ENCODE results near the gene MARCHF6.

Gene MARCHF6

GRCh38 chr5:10351919-10352318 lies 1.6 kb upstream of the MARCHF6 start:
- DNase-seq (ENCODE audit: low read depth) = no peak
- in situ Hi-C loops (cut with HindIII; ENCODE audit: low sequenced_read_pairs) = no loop called here
- TF ChIP-seq CTCF (IDR thresholded peaks at IDR 0.05; ENCODE audit: low read depth, low read length, missing control alignments) = no peak
- peak overlapping the region; percentile 86 for H3K4me3 ChIP-seq (ENCODE audit: low read depth, low read length)

DNA sequence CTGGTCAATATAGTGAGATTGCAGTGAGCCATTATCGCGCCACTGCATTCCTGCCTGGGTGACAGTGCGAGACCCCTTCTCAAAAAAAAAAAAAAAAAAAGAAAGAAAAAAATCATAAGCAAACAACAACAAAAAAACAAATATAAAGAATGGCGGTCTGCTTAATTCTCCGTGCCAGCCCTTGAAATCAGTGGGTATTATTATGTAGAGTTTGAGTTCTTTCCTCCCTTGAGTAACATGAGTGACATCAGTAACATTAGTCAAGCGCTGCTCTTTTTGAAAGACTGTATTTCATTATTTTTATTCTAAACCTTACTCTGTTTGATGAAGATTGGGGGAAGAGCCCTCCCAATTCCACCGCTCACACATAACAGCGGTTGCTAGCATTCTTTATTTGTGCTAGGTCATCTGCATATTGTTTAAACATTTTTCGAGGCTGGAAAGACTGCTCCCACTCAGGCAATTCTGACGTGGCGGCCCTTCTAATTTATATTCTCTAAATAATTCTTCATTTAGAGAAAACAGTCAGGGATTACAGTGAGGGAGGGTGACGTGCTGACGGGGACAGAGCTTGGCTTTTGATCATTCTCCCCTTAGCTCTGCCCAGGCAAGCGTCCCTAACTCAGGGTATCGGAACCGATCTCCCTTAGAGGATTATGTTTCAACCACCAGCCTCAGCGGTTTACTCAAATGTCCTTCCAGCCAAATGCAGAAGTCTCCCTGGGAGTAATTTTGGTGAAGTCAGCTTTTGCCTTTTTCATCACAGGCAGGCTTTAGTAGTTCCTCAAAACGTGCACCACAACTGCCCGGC lies 860 bp upstream of the MARCHF6 start:
- H3K4me3 ChIP-seq (ENCODE audit: low read depth, low read length) = peak overlapping the region; percentile 86
- no peak for DNase-seq (ENCODE audit: low read depth)
- no peak for TF ChIP-seq CTCF (IDR thresholded peaks at IDR 0.05; ENCODE audit: low read depth, low read length, missing control alignments)
- in situ Hi-C loops (cut with HindIII; ENCODE audit: low sequenced_read_pairs) = no loop called here

- peak overlapping the region; percentile 86 for H3K4me3 ChIP-seq (ENCODE audit: low read depth, low read length)
- no peak for TF ChIP-seq CTCF (IDR thresholded peaks at IDR 0.05; ENCODE audit: low read depth, low read length, missing control alignments)
- in situ Hi-C loops (cut with HindIII; ENCODE audit: low sequenced_read_pairs) = no loop called here
- DNase-seq (ENCODE audit: low read depth) = no peak
These were observed 765 bp downstream of the MARCHF6 start for GRCh38 chr5:10354048-10354872.

DNA sequence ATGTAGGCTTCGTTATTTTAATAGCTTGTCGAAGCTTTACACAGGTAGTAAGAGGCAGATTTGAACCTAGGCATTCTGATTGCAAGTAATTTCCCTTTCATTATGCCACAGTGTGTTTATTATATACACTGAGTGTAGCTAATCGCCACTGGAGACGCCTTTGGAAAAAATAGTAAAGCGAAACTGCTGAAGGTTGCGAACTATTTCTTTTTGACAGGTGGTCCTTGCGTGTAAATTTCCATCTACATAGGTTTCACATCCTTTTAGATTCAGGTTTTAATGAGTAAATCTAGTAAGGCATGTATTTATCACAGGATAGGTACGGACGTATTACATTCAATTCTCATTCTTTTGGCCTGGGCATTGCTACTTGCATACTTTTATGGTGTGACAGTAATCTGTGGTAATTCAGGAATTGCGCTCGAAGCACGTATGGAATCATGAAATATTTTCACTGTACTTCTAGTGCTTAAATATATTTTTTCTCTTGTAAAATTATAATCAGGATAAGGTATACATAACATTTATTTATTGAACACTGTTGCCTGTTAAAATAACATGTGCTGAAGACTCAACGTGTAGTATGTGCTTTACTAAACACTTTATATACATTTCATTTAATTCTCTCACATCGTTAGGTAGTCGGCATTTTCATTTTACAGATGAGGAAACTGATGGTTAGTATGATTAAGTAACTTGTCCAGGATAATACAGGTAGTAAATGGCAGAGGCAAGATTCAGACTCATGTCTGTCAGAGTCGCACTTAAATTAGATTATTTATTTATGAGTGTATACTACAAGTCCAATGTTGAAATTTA lies 1.8 kb downstream of the MARCHF6 start:
- H3K4me3 ChIP-seq (ENCODE audit: low read depth, low read length) = peak overlapping the region; percentile 86
- no peak for DNase-seq (ENCODE audit: low read depth)
- no peak for TF ChIP-seq CTCF (IDR thresholded peaks at IDR 0.05; ENCODE audit: low read depth, low read length, missing control alignments)
- in situ Hi-C loops (cut with HindIII; ENCODE audit: low sequenced_read_pairs) = no loop called here

GRCh38 chr5:10358999-10359398 lies 5.5 kb downstream of the MARCHF6 start:
- no peak for TF ChIP-seq CTCF (IDR thresholded peaks at IDR 0.05; ENCODE audit: low read depth, low read length, missing control alignments)
- DNase-seq (ENCODE audit: low read depth) = no peak
- in situ Hi-C loops (cut with HindIII; ENCODE audit: low sequenced_read_pairs) = no loop called here
- no peak overlapping the region for H3K4me3 ChIP-seq (ENCODE audit: low read depth, low read length)

DNA sequence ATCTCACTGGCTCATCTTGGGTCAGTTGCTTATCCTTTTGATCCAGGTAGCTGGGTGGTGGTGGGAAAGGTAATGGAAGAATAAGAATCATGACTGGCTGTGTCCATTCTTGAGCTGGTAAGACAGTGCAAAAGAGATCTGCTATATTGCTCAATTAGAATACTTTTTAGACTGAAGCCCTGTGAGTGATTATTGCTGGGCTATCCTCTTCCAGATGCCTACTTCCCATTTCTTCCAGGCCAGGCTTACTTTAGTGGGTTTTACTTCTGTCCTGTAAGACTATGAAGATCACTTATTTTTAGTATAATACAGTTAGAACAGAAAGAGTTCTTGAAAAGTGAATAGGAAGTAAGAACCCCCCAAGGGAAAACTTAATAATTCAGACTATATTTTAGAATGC lies 7.2 kb downstream of the MARCHF6 start:
- in situ Hi-C loops (cut with HindIII; ENCODE audit: low sequenced_read_pairs) = no loop called here
- no peak overlapping the region for H3K4me3 ChIP-seq (ENCODE audit: low read depth, low read length)
- no peak for TF ChIP-seq CTCF (IDR thresholded peaks at IDR 0.05; ENCODE audit: low read depth, low read length, missing control alignments)
- DNase-seq (ENCODE audit: low read depth) = no peak
